ENCODE measurements around the gene PHF13.

Gene PHF13

GRCh38 chr1:6613361-6614018, at the start of gene PHF13:
PHF13 (plus strand) TSS chr1:6613731; CDS start chr1:6614067, 336 bp downstream.
- DNase-seq, result peak; percentile 96

DNA sequence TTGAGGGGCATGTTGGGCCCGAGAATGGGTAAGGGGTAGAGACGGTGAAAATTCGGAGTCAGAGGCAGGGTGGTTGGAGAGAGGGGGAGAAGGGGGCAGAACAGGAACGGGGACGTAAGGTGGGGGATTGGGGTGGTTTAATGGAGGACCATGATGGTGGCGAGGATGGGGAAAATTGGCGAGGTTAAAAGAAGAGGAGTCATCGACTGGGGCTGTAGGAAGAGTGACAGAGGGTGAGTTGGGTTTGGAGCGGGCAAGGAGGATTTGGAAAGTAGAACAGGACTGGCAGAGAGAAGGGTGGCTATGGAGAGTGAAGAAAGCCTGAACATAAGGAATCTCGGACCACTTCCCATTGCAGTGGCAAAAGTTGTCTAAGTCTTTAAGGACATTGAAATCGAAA, 44.5 kb upstream of the PHF13 start:
- no peak for DNase-seq

DNA sequence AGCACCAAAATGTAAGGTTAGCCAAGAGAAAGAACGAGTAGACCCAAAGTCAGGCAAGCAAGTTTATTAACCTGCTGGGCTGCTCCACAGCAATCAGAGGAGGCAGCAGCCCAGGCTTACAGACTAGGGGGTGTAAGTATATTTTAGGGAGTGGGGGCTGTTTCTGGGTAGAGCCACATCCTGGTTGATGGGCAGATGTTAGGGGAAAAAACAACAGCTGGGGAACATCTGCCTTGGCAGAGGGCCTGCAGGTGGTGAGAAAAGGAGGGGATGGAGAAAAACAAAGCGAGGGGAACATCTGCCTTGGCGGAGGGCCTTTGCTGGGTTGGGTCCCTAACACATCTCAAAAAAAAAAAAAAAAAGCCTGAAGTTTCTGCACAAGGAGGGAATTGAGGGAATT, 43.4 kb upstream of the PHF13 start:
- no peak for DNase-seq

DNA sequence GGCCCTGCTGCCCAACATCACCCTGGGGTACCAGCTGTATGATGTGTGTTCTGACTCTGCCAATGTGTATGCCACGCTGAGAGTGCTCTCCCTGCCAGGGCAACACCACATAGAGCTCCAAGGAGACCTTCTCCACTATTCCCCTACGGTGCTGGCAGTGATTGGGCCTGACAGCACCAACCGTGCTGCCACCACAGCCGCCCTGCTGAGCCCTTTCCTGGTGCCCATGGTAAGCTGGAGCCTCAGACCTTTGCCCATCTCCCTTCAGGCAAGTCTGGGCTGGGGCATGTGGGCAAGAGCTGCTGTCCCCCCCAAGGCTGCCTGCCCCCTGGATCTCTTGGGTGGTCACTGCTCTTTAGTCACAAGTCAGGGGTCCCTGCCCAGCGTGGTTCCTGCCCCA, 42.5 kb upstream of the PHF13 start:
- DNase-seq, result no peak

DNA sequence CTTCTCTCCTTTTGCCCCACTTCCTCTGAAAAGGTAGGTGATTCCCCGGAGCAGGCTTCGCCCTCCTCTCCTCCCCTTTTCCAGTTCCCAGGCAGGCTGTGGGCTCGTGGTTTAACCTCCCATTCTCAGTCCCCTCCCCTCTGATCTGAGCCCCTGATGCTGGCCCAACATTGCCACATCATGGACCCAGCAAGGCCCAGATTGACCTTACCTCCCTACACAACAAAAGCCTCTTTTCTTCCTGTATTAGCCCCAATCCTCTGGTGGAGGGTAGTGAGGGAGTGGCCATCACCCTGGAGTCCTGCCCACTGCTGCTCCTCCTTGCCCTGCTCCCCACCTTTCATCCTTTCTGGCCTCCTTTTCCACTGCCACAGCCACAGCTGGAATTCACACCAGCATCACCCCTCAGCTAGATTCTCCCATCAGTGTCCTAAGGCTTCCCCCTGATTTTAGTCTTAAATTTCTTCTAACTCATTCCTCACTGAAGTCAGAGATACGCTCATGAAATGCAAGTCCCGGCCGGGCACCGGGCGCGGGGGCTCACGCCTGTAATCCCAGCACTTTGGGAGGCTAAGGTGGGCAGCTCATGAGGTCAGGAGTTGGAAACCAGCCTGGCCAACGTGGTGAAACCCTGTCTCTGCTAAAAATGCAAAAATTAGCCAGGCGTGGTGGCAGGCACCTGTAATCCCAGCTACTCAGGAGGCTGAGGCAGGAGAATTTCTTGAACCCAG, 40.7 kb upstream of the PHF13 start:
- no peak for DNase-seq

GRCh38 chr1:6574025-6574620, 39.4 kb upstream of the PHF13 start:
- DNase-seq, result no peak

- no peak for DNase-seq
Observed at GRCh38 chr1:6574818-6575217, 38.7 kb upstream of the PHF13 start.

DNA sequence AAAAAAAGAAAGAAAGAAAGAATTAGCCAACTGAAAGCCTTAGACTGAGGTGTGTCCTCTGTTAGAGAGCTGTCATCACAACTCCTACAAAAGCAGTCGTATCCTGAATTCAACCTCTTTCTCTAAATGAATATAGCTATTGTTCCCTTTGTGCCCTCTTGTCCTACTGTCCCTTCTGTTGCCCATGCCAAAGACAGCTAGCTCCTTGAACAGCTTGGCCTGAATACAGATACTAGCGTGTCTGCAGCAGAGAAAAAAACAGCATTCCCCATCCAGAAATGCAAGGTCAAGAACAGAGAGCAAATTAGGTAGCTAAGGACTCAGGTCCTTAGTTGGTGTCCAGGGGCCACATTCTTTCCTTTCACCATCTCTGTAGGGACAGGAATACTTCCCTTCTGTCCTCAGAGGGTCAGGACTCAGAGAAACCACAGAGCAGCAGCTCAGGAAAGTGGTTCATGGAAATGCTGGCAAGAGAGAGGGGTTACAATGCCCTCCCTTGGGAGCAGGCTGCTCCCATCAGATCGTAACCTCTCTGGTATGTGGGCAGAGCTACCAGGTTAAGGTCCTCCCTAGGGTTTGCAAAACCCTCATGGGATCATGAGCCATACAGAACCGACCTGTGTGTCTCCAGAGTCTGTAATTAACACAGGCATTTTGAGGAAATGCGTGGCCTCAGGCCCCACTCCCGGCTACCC, 35.6 kb upstream of the PHF13 start:
- DNase-seq, result no peak

- peak; percentile 27 for DNase-seq
Observed at GRCh38 chr1:6578624-6579373, 34.7 kb upstream of the PHF13 start.

DNA sequence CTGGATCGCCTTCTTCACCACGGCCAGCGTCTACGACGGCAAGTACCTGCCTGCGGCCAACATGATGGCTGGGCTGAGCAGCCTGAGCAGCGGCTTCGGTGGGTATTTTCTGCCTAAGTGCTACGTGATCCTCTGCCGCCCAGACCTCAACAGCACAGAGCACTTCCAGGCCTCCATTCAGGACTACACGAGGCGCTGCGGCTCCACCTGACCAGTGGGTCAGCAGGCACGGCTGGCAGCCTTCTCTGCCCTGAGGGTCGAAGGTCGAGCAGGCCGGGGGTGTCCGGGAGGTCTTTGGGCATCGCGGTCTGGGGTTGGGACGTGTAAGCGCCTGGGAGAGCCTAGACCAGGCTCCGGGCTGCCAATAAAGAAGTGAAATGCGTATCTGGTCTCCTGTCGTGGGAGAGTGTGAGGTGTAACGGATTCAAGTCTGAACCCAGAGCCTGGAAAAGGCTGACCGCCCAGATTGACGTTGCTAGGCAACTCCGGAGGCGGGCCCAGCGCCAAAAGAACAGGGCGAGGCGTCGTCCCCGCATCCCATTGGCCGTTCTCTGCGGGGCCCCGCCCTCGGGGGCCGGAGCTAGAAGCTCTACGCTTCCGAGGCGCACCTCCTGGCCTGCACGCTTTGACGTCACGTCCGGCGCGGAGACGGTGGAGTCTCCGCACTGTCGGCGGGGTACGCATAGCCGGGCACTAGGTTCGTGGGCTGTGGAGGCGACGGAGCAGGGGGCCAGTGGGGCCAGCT, 34.0 kb upstream of the PHF13 start, which contains the start of gene ZBTB48:
Gene ZBTB48 (plus strand): TSS at position 621 of the 745 bp plus-strand sequence. CDS start 616 bp downstream, outside the sequence.
- DNase-seq, result peak; percentile 92

DNA sequence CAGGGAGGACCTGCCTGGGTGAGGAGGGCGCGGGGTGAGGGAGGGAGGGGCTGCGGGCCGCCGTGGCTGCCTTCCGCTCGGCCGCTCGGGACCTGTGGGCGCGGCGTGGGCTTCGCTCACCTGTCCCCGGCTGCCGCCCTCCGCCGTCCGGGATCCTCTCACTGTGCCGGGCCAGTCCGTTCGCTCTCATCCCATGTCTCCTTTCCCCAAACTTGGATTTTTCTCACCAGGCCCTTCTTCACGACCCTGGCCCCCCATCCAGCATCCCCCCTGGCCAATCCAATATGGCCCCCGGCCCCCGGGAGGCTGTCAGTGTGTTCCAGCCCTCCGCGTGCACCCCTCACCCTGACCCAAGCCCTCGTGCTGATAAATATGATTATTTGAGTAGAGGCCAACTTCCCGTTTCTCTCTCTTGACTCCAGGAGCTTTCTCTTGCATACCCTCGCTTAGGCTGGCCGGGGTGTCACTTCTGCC, 33.4 kb upstream of the PHF13 start:
- no peak for DNase-seq

- peak; percentile 74 for DNase-seq
Observed at GRCh38 chr1:6580593-6581409, 32.7 kb upstream of the PHF13 start.

DNA sequence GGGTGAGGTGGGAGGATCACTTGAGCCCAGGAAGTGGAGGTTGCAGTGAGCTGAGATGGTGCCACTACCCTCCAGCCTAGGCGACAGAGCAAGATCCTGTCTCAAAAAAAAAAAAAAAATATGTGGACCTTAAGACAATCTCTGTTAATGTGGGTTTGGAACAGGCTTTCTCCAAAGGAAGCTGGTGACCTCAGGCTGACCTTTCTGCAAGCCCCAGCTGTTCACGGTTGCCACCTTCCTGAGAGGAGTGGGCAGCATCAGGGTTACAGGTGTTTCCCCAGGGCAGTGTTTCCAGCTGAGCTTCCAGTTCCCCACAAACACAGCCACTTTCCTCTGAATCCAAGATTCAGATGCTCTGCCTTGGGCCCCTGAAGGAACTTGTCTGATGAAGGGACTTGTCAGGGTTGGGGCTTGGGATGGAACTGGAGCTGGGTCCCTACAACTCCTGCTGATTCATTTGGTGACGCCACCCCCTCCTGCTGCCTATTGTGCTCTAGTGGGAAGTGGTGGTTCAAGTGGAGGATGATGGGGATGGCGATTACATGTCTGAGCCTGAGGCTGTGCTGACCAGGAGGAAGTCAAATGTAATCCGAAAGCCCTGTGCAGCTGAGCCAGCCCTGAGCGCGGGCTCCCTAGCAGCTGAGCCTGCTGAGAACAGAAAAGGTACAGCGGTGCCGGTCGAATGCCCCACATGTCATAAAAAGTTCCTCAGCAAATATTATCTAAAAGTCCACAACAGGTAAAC, 31.8 kb upstream of the PHF13 start:
- DNase-seq, result peak; percentile 78

- no peak for DNase-seq
Observed at GRCh38 chr1:6582370-6582769, 31.2 kb upstream of the PHF13 start.

DNA sequence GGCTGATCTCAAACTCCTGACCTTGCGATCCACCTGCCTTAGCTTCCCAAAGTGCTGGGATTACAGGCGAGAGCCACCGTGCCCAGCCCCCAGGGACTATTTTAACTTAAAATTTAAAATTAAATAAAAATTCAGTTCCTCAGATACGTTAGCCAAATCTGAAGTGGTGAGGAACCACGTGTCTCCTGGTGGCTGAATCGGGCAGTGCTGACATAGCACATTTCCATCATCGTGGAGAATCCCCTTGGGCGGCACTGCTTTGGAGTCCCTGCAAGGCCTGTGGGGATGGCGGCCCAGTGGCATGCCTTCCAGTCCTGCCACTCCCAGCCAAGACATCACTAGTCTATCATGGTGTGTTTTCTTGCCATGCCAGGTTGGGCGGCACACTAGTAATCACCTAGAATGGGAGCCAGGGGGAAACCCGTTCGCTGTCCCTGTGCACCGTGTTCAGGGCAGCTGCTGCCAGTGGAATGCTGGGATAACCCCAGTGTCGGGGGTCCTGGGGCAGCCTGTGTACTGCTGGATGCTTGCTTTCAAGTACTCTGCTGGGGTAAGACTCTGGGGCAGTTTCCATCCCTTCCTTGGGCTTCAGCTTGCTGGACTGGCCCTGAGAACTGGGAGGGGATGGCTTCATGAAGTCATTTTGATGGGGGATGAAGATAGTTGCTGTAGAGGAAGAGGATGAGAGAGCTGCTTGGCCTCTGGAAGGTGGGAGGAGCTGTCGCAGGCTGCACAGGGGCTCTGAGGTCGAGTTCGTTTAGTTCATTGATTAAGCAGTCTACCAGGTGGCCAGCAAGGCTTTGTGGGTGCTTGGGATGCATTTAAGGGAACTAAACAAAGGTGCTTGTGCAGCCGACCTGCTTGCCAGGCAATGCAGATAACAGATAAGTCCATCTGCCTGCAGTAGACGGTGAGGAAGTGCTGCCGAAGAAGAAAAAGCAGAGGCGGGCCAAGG, 29.1 kb upstream of the PHF13 start:
- no peak for DNase-seq

- no peak for DNase-seq
Observed at GRCh38 chr1:6585081-6585722, 28.3 kb upstream of the PHF13 start.

DNA sequence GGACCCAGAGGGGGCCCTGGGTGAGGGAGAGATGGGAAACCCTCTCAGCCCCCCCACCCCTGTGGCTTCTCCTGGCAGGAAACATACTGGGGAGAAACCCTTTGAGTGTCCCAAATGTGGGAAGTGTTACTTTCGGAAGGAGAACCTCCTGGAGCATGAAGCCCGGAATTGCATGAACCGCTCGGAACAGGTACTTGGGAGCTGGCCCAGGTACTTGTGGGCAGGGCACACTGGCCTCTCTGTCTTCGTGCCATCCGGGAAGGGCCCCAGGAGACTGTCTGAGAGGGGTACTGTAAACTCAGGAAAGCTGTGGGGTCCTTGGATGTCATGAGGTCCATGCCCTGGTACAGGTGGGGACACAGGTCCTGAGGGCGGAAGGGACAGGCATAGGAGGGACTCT, 27.7 kb upstream of the PHF13 start:
- DNase-seq, result no peak

DNA sequence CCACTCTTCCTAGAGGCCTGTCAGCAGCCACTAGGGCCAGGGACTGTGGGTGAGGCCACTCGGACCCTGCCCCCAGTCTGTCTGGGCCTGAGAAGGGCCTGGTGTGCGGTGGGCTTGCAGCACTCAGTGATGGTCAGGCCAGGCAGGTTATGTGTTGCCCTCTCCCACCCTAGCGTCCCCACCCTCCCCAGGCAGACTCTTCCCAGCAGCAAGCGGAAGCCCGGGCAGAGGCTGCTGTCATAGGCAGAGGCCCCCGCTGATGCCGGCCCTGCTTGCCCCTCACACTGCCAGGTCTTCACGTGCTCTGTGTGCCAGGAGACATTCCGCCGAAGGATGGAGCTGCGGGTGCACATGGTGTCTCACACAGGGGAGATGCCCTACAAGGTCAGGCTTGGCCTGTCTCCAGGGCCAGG, 27.1 kb upstream of the PHF13 start:
- no peak for DNase-seq
